ENCODE data around the gene CLN5.

CLN5 gene

GRCh38 chr13:77038907-77039480 lies 47.1 kb downstream of the CLN5 start:
- DNase-seq (ENCODE audit: low read depth, low spot score): no peak
- no peak overlapping the region for H3K4me3 ChIP-seq (ENCODE audit: low read depth, low read length)
- no peak for TF ChIP-seq CTCF (IDR thresholded peaks at IDR 0.05; ENCODE audit: low read depth, low read length)
- in situ Hi-C loops (cut with HindIII; ENCODE audit: low sequenced_read_pairs): no loop called here

- in situ Hi-C loops (cut with HindIII; ENCODE audit: low sequenced_read_pairs): no loop called here
- no peak for TF ChIP-seq CTCF (IDR thresholded peaks at IDR 0.05; ENCODE audit: low read depth, low read length)
- H3K4me3 ChIP-seq (ENCODE audit: low read depth, low read length): no peak overlapping the region
- no peak for DNase-seq (ENCODE audit: low read depth, low spot score)
Measured at GRCh38 chr13:77040076-77040475, 48.2 kb downstream of the CLN5 start.

GRCh38 chr13:77040835-77041234 lies 49.0 kb downstream of the CLN5 start:
- DNase-seq (ENCODE audit: low read depth, low spot score): no peak
- H3K4me3 ChIP-seq (ENCODE audit: low read depth, low read length): no peak overlapping the region
- no peak for TF ChIP-seq CTCF (IDR thresholded peaks at IDR 0.05; ENCODE audit: low read depth, low read length)
- in situ Hi-C loops (cut with HindIII; ENCODE audit: low sequenced_read_pairs): no loop called here

GRCh38 chr13:77042566-77043177 lies 50.8 kb downstream of the CLN5 start:
- TF ChIP-seq CTCF (IDR thresholded peaks at IDR 0.05; ENCODE audit: low read depth, low read length): no peak
- H3K4me3 ChIP-seq (ENCODE audit: low read depth, low read length): no peak overlapping the region
- in situ Hi-C loops (cut with HindIII; ENCODE audit: low sequenced_read_pairs): no loop called here
- DNase-seq (ENCODE audit: low read depth, low spot score): no peak

GRCh38 chr13:77047649-77048343 lies 55.9 kb downstream of the CLN5 start:
- in situ Hi-C loops (cut with HindIII; ENCODE audit: low sequenced_read_pairs): no loop called here
- no peak for DNase-seq (ENCODE audit: low read depth, low spot score)
- TF ChIP-seq CTCF (IDR thresholded peaks at IDR 0.05; ENCODE audit: low read depth, low read length): no peak
- H3K4me3 ChIP-seq (ENCODE audit: low read depth, low read length): no peak overlapping the region

GRCh38 chr13:77048681-77049080 lies 56.8 kb downstream of the CLN5 start:
- H3K4me3 ChIP-seq (ENCODE audit: low read depth, low read length): no peak overlapping the region
- DNase-seq (ENCODE audit: low read depth, low spot score): no peak
- in situ Hi-C loops (cut with HindIII; ENCODE audit: low sequenced_read_pairs): no loop called here
- TF ChIP-seq CTCF (IDR thresholded peaks at IDR 0.05; ENCODE audit: low read depth, low read length): no peak
